Measurements from ENCODE around the gene NEUROD6. TPM values are rescaled to one million over a fixed set of nuclear protein-coding genes. Genes with fewer than 3 reads are reported as not detected.

Gene NEUROD6
- total RNA-seq, 1 donor from 2014 or later = not detected

- Mint-ChIP-seq H3K4me1 (no peaks in the 10 kb centered on the region), H3K27me3 (no peaks in the 10 kb centered on the region), H3K36me3 (ENCODE audit: low read depth) (no peaks in the 10 kb centered on the region), H3K9me3 (no peaks in the 10 kb centered on the region), H3K4me3 (no peak overlapping the region), H3K27ac (no peak overlapping the region)
- ATAC-seq (ENCODE audit: low read depth) = no peak
- POLR2A ChIA-PET = no interaction called here
- DNase-seq = no peak
- intact Hi-C loops (cut with micrococcal nuclease) = no loop called here
- TF ChIP-seq CTCF (IDR thresholded peaks at IDR 0.05) = no peak
- CTCF ChIA-PET = no interaction called here
Measured at GRCh38 chr7:31290601-31291000, 49.9 kb downstream of the NEUROD6 start.

Other genes starting within 250 kb of the NEUROD6 start
- gene ITPRID1, start 173.4 kb upstream of the NEUROD6 start, total RNA-seq = not detected in 2 replicates